ENCODE measurements around the gene P2RX3. TPM values are rescaled to one million over a fixed set of nuclear protein-coding genes. Genes with fewer than 3 reads are reported as not detected.
A peak's percentile ranks its signal among the peaks of the same experiment; 100 is the strongest.
"Not testable (repeated sequence)": the region's sequence is repeated elsewhere in the genome, so short reads cannot be mapped to it uniquely, and the experiment has no call there.

The P2RX3 gene
- total RNA-seq, 1 donor from 2014 or later: 1.3 TPM

GRCh38 chr11:57380975-57381374 is 42.8 kb downstream of the P2RX3 start, which contains the start of gene PRG3:
Gene PRG3, minus strand, starts transcription at chr11:57381150. Its CDS starts 442 bp downstream, at chr11:57380708.
- intact Hi-C loops (cut with DNase I): no loop called here
- ATAC-seq (ENCODE audit: poor library complexity): no peak
- no peak for DNase-seq

GRCh38 chr11:57386178-57386940 is 48.2 kb downstream of the P2RX3 start:
- ATAC-seq (ENCODE audit: poor library complexity): no peak
- no peak for DNase-seq
- intact Hi-C loops (cut with DNase I): no loop called here

- intact Hi-C loops (cut with DNase I): no loop called here
- peak; percentile 65 for DNase-seq
- no peak for ATAC-seq (ENCODE audit: poor library complexity)
Measured at GRCh38 chr11:57387289-57388030, 49.3 kb downstream of the P2RX3 start.

GRCh38 chr11:57390535-57390934 is 52.4 kb downstream of the P2RX3 start, which contains the start of gene PRG2:
Gene PRG2, minus strand, starts transcription at chr11:57390650. Its CDS starts 706 bp downstream, at chr11:57389944.
- intact Hi-C loops (cut with DNase I): no loop called here
- DNase-seq (no peak), ATAC-seq (ENCODE audit: poor library complexity) (no peak)

GRCh38 chr11:57391111-57391510 is 53.0 kb downstream of the P2RX3 start:
- intact Hi-C loops (cut with DNase I): no loop called here
- no peak for ATAC-seq (ENCODE audit: poor library complexity)
- no peak for DNase-seq

GRCh38 chr11:57391539-57391938 is 53.4 kb downstream of the P2RX3 start:
- intact Hi-C loops (cut with DNase I): no loop called here
- ATAC-seq (ENCODE audit: poor library complexity): no peak
- no peak for DNase-seq

- intact Hi-C loops (cut with DNase I): no loop called here
- ATAC-seq (ENCODE audit: poor library complexity): no peak
Measured at GRCh38 chr11:57392066-57392762, 54.1 kb downstream of the P2RX3 start.

GRCh38 chr11:57392763-57393105 is 54.6 kb downstream of the P2RX3 start:
- intact Hi-C loops (cut with DNase I): no loop called here
- no peak for DNase-seq
- ATAC-seq (ENCODE audit: poor library complexity): no peak

More at GRCh38 chr11:57392066-57392762, 54.1 kb downstream of the P2RX3 start:
- DNase-seq: no peak

GRCh38 chr11:57394203-57394965 is 56.2 kb downstream of the P2RX3 start:
- ATAC-seq (ENCODE audit: poor library complexity) (no peak), DNase-seq (no peak)
- intact Hi-C loops (cut with DNase I): no loop called here

GRCh38 chr11:57395905-57396623 is 57.9 kb downstream of the P2RX3 start:
- DNase-seq (no peak), ATAC-seq (ENCODE audit: poor library complexity) (no peak)
- intact Hi-C loops (cut with DNase I): no loop called here

GRCh38 chr11:57396744-57397143 is 58.6 kb downstream of the P2RX3 start:
- ATAC-seq (ENCODE audit: poor library complexity) (no peak), DNase-seq (no peak)
- intact Hi-C loops (cut with DNase I): no loop called here

- no peak for ATAC-seq (ENCODE audit: poor library complexity)
- intact Hi-C loops (cut with DNase I): no loop called here
- no peak for DNase-seq
Measured at GRCh38 chr11:57397394-57397990, 59.3 kb downstream of the P2RX3 start.

GRCh38 chr11:57399221-57399620 is 61.1 kb downstream of the P2RX3 start:
- ATAC-seq (ENCODE audit: poor library complexity) (no peak), DNase-seq (no peak)

GRCh38 chr11:57399972-57400578 is 61.9 kb downstream of the P2RX3 start:
- DNase-seq (no peak), ATAC-seq (ENCODE audit: poor library complexity) (no peak)
- intact Hi-C loops (cut with DNase I): no loop called here

More at GRCh38 chr11:57399221-57399620, 61.1 kb downstream of the P2RX3 start:
- intact Hi-C loops (cut with DNase I): no loop called here

GRCh38 chr11:57402188-57403002 is 64.2 kb downstream of the P2RX3 start:
- no peak for ATAC-seq (ENCODE audit: poor library complexity)
- no peak for DNase-seq
- intact Hi-C loops (cut with DNase I): no loop called here

- intact Hi-C loops (cut with DNase I); ATAC-seq (ENCODE audit: poor library complexity); DNase-seq: not testable (repeated sequence)
Measured at GRCh38 chr11:57403003-57403801, 65.0 kb downstream of the P2RX3 start.
